NOMO-1 (cell line): ENCODE data around the gene ITGAV.
"Not testable (repeated sequence)": the region's sequence is repeated elsewhere in the genome, so short reads cannot be mapped to it uniquely, and the experiment has no call there.

Experiments used
- DNase-seq, 2 experiments: peaks; one replicate each; lab custom pipeline; 2025; ENCODE audit not compliant: unreplicated experiment in 2 of 2; lab: John Stamatoyannopoulos, UW

The ITGAV gene

DNA sequence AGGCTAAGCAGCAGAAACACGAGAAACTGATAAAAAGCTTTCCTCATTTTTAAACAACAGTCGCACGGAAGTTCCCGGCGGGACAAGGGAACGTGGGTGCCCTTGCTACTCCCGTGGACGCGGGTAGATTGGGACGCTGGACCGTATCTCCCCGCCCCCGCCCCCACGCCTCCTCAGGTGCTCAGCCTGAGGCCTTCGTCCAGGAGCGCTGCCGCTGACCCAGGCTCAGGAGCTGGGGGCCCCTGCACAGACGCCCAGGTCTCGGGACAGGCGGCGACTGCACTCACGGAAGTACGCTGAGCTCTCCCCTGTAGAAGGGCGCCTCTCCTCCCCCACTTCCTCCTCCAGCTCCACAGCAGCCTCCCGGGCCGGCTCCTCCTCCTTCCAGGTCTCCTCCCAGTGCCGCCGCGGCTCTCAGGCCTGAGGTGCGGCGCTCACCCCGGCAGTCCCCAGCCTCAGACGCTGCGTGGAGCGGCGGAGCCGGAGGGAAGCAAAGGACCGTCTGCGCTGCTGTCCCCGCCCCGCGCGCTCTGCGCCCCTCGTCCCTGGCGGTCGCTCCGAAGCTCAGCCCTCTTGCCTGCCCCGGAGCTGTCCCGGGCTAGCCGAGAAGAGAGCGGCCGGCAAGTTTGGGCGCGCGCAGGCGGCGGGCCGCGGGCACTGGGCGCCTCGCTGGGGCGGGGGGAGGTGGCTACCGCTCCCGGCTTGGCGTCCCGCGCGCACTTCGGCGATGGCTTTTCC is at the start of gene ITGAV:
Gene ITGAV, plus strand, starts transcription at position 445 of the 738 bp plus-strand sequence. Its CDS starts 283 bp downstream, at position 728.
- DNase-seq: peak; percentile 88

DNA sequence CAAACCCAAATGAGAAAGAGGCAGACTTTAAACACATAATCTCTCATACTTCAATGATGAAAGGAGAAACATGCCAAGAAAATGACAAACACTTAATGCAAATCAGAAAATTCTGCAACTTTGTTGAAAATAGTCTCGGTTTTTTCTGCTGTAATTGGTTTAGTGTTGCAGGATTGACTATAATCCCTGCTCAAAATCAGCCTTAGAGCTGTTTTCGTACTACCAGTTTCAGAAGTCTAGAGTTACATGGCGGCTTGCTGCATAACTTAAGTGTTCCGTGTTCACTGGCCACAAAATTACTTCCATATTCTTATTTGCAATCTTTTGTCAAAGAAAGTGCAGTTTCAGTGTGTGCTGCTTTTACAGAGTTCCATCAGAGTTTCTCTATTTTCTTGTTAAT is 48.9 kb upstream of the ITGAV start:
- DNase-seq: no peak

DNA sequence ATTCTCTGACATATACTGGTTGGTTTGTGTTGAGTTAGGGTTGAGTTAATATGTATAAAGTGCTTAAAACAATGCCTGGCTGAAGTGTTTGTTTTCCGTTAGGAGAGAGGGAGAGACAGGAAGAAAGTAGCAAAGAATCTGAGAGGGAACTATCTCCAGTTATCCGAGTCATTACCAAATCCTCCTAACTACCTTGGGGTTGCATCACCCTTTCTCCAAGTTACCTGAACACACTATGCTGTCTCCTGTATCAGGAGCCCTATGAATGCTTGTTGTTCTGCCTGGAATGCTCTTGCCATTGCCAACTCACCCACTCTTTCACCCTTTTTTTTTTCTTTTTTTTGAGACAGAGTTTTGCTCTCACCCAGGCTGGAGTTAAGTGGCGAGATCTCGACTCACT is 47.9 kb upstream of the ITGAV start:
- no peak for DNase-seq

DNA sequence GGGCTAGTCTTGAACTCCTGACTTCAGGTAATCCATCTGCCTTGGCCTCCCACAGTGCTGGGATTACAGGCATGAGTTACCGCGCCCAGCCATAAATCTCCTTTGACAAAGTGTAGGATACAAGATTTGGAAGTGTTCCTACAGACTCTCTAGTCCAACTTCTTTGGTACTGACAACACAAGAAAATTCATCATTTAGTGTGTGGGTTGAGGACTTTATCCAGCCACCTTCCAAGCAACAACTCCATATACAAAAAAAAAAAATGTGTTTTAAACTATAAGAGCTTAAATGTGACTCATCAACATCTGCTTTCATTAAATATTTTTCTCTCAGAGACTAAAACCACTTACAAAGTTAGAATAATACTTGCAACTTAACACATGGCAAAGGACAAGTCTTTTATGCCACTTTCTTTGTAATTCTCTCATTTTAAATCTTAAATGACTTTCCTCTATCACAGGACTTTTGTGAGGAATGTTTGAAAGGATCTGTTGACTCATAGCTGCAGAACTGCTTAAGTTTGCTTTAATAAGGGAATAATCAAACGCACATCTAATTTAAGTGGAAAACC is 46.2 kb upstream of the ITGAV start:
- no peak for DNase-seq

DNA sequence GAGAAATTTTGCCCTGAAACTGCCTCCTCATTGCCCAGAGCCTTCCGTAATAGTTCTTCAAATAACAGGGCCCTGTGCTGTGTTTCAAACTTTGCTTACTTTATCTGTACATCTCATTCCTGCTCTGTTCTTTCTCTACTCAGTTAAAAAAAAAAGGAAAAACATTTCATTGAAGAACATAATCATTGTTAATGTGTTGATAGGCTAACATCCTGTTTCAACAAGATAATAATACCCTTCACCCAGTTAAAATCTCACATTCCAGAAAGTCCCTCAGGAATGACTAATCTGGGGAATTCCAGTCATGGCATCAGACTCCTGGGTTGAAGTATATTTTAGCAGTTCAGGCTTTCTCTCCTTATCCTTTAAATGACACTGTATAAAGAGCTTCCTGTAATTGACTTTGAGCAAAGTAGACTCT is 45.6 kb upstream of the ITGAV start:
- no peak for DNase-seq

DNA sequence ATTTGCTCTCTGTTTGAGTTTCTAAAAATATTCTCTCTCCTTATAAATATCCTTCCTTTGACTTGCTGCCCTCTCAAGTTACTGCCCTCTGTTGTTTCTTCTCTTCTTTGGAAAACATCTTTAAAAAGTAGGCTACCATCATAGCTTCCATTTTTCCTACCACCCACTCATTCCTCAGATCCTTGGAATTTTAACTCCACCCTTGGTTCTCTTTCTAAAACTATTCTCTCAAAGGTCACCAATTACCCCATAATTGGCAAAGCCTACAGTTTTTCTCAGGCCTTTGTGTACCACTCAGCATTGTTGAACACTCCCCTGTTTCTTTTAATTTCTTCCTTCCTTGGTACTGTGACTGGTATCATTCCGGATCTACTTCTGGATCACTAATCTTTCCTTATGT is 43.0 kb upstream of the ITGAV start:
- no peak for DNase-seq

DNA sequence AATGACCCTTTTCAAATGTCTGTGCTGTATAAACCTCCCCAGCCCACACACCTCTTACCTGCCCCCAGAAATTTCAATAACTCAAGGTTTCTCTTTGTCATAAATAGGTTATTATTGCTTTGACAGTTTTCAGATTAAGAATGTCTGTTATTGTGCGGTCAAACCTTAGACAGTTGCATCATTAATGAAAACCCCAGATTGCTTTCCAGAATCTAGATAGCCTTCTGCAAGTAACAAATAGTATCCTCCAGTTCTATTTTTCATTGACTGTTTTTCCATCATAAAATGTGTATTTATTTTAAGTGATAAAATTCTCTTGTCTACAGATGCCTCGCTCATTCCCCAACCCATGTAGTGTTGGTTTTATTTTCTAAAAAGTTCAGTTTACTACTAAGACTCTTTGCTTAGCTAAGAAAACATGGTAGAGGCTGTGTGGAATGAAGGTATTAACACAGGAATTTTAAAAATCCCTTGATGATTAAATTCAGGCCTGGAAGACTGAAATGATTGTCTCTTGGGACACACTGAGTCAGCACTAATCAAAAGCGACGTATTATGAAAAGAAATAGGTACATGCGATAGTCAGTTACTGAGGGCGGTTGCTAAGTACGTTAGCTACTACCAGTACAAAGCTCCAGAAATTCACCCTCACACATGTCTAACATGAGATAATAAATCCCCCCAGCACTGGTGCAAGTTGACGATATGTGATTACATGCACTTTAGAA is 38.4 kb upstream of the ITGAV start:
- DNase-seq: no peak

DNA sequence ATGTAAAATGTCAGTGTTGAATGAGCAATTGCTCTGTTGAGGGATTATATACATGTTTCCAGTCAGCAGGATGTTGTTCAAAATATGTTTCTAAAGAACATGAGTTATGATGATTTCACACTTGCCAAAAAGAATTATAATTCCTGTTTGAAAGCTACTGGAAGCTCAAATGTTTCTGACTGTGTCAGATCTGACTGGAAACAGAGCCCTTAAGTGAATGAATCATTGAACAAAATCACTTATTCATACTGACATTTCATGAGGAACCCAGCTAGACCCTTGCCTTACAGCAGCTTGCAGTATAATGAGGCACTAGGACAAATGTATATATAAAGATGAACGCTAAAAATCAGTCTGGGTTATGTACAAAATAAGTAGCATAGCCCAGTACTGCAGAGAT is 35.4 kb upstream of the ITGAV start:
- DNase-seq: no peak

DNA sequence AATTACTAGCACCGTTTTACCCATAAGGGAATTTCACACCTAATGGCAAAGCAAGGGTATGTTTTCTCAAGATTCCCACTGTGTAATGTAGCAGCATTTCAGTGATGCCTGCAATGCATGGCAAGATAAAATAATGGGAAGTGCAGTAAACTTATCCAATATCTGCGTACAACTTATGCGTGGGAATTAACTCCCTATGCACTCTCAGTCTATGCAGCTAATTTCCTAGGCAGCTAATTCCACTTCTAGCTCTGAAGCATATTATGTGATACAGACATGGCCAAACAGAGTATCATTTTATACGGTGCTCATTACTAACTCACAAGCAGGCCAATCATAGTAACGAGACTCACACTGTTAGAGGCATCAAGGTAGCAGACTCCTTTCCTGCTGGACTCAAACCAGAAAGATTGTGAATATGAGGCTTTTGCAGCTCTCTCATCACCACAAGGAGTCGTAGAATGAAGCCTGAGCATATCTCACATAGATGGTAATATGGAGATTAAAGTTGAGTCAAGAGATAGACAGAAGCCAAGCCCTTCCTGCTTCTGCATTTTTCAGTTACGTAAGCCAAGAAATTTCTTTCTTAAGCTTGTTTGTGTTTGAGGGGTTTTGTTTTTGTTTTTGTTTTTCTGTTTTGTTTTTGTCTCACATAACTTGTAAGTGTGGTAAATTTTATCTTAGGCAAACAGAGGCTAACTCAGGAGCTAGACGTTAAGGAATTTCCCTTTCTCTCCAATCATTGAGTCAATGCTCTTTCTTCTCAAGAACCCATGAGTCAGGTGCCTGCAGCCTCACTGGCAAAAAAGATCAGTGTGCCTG is 34.8 kb upstream of the ITGAV start:
- no peak for DNase-seq

DNA sequence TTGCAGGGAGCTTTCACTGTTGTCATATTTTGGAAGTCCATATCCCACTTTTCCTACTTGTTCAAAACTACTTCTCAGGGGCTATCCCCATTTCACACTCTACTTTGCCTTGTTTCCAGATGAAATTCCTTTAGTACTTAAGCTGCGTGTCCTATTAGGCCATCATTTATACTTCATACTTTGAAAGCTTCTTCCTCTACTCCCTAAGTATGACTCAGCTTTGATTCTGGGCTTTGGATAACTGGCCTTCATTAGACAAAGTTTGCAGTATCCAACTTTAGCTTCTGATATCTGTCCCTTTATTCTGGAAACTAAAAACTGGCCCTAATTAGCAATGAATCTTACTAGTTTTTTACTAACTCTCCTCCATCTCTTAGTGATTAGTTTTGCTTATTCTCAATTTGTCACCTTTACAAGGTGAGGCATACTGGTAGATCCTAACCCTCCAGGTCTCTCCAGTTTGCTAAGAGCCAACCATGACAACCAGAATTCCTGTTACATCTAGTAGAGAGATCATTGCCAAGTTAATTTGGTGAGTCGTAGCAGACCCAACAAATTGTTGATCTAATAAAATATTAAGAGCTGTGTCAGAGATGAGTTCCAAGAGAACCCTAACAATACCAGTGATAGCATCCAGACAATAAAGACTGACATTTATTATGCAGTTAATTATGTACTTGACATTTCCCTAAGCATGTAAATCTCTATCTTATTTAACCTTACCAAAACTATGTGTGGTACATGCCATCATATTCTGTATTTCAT is 31.2 kb upstream of the ITGAV start:
- DNase-seq: no peak

DNA sequence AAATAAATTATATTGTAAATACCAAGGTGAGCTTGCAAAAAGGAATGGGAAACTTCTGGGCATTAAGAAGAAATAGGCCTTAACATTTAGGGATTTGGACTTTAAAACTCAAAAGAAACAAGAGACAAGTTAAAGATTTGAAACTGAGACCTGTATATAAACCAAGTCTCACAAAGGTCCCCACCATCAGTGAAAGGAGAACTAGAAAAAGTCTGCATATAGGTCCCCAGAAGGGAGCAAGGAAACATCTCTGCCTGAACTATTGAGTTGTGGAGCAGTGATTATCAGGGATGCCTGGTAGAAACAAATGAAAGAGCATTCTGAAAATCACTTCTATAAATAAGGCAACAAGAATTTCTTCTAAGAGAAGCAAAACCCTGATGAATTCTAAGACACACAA is 30.5 kb upstream of the ITGAV start:
- no peak for DNase-seq

DNA sequence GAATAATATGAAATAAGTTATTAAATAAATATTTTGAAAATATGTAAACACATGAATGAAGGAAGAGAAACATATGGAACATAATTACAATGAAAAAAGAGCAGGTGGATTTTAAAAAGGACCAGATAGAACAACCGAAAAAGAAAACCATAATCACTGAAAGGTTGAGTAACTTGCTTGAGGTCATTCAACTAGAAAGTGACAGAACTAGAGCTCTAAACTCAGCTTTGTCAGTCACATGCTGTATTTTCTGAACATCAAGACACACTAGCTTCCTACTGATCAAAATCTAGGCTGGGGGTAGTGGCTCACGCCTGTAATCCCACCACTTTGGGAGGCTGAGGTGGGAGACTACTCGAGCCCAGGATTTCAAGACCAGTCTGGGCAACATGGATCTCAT is 30.0 kb upstream of the ITGAV start:
- no peak for DNase-seq

DNA sequence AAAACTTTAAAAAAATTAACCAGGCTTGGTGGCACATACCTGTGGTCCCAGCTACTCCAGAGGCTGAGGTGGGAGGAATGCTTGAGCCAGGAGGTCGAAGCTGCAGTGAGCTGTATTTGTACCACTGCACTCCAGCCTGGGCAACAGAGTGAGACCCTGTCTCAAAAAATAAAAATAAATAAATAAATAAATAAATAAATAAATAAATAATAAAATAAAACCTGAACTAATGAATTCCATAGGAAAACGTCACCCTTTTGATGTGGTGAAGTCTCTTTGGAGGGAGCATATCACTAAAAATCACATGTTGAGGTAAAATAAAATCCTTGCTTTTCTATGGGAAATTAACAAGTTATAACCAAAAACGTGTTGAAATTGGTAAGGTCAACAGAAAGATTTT is 29.6 kb upstream of the ITGAV start:
- DNase-seq: no peak

DNA sequence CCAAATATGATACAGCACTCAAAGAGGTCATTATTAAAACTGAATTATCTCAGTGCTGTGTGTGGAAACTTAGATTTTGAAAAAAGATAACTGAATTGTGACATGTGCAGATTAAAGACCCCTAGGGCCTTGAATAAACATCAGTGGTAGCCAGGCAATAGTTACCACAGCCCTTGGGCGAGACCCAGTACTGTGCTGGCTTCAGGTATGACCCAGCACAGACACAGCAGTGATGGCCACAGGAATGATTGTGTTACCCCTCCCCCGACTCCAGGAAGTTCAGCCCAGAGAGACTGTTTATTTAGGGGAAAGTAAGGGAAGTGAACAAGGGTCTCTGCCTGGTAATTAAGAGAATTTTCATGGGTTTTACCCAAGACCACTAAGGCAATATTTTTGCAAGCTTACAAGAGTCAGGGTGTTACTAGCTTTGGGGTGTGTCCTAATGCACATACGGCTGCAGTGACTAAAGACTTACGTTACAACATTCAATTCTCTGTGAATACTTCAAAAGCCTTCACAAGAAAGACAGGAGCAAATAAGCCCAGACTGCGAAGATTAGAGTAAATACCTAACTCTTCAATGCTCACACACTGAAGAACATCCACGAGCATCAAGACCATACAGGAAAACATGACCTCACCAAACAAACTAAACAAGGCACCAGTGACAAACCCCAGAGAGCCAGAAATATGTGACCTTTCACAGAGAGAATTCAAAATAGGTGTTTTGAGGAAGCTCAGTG is 28.2 kb upstream of the ITGAV start:
- DNase-seq: no peak

DNA sequence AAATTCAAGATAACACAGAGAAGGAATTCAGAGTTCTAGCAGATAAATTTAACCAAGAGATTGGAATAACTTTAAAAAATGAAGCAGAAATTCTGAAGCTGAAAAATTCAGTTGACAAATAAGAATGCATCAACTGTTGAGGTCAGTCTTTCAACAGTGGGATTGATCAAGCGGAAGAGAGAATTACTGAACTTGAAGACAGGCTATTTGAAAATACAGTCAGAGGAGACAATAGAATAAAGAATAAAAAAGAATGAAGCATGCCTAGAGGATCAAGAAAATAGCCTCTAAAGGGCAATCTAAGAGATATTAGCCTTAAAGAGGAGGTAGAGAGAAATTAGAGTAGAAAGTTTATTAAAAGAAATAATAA is 27.7 kb upstream of the ITGAV start:
- no peak for DNase-seq

DNA sequence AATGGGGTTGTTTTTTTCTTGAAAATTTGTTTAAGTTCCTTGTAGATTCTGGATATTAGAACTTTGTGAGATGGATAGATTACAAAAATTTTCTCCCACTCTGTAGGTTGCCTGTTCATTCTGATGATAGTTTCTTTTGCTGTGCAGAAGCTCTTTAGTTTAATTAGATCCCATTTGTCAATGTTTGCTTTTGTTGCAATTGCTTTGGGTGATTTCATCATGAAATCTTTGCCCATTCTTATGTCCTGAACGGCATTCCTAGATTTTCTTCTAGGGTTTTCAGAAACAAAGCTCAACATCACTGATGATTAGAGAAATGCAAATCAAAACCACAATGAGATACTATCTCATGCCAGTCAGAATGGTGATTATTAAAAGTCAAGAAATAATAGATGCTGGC is 21.3 kb upstream of the ITGAV start:
- not testable (repeated sequence) for DNase-seq

DNA sequence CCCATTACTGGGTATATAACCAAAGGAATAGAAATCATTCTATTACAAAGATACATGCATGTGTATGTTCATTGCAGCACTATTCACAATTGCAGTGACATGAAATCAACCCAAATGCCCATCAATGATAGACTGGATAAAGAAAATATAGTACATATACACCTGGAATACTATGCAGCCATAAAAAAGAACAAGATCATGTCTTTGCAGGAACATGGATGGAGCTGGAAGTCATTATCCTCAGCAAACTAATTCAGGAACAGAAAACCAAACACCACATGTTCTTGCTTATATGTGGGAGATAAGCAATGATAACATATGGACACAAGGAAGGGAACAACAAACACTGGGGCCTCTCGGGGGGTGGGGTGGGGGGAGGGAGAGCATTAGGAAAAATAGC is 20.7 kb upstream of the ITGAV start:
- DNase-seq: not testable (repeated sequence)

DNA sequence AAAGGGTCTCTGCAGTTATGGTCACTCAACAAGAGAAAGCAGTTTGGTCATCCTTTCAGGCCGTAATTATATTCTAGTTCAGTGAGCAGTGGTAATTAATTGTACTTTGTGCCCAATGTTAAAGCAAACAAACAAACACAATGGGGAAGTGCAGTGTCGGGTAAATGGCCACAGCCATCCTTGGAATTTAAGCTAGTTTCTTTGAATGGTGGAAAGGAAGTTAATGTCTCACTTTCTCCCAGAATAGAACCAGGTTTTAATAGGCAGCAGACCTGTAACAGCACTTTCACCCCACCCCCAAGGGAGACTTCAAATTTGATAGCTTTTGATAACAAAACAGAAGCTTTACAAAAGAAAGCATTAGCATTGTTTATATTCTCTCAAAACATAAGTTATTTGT is 20.0 kb upstream of the ITGAV start:
- DNase-seq: no peak

DNA sequence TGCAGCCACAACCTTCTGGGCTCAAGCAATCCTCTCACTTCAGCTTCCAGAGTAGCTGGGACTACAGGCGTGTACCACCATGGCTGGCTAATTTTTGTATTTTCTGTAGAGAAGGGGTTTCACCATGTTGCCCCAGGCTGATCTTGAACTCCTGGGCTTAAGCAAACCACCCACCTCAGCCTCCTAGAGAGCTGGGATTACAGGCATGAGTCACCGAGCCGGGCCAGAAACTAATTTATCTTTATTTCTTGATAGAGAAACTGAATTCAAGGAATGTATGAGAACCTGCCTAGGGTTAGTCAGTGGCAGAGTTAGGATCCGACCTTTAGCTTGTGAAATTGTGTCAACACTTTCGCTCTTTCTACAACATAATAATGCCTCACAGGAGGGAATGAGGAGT is 19.3 kb upstream of the ITGAV start:
- DNase-seq: no peak

DNA sequence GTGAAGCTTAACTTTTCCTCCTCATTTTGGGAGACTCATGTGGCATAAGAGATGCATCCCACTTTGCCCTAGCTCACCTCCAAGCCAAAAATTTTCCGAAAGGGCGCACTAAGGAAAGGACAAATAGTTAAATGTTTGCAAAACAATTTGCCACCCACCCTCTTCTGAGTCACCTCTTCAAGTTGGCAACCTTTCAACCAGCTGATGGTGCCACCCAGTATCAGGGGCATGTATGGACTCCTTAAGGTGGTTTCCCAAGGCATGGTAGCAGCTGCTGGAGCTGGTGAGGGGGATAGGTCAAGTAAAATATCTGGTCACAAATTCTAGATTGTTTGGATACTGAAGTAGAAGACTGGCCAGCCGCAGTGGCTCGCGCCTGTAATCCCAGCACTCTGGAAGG is 17.2 kb upstream of the ITGAV start:
- DNase-seq: no peak
